ENCODE results near the gene SCYGR8.
"Not testable (repeated sequence)": the region's sequence is repeated elsewhere in the genome, so short reads cannot be mapped to it uniquely, and the experiment has no call there.

Gene SCYGR8

GRCh38 chr2:227745594-227745993, at the start of gene SCYGR8:
TSS of gene SCYGR8 (plus strand) at chr2:227745894. CDS start at chr2:227745894, 0 bp downstream.
- DNase-seq (ENCODE audit: low read depth, low spot score), result no peak

- no peak for DNase-seq (ENCODE audit: low read depth, low spot score)
Observed at GRCh38 chr2:227696990-227697679, 48.6 kb upstream of the SCYGR8 start.

- DNase-seq (ENCODE audit: low read depth, low spot score), result no peak
Observed at GRCh38 chr2:227701556-227701955, 44.1 kb upstream of the SCYGR8 start.

GRCh38 chr2:227703280-227703732, 42.4 kb upstream of the SCYGR8 start:
- no peak for DNase-seq (ENCODE audit: low read depth, low spot score)

GRCh38 chr2:227703961-227704360, 41.7 kb upstream of the SCYGR8 start:
- DNase-seq (ENCODE audit: low read depth, low spot score), result no peak

GRCh38 chr2:227706859-227707258, 38.8 kb upstream of the SCYGR8 start:
- no peak for DNase-seq (ENCODE audit: low read depth, low spot score)

GRCh38 chr2:227707390-227707789, 38.3 kb upstream of the SCYGR8 start:
- DNase-seq (ENCODE audit: low read depth, low spot score), result no peak

GRCh38 chr2:227710986-227711385, 34.7 kb upstream of the SCYGR8 start:
- no peak for DNase-seq (ENCODE audit: low read depth, low spot score)

GRCh38 chr2:227713291-227713690, 32.4 kb upstream of the SCYGR8 start:
- no peak for DNase-seq (ENCODE audit: low read depth, low spot score)

GRCh38 chr2:227716501-227716900, 29.2 kb upstream of the SCYGR8 start:
- DNase-seq (ENCODE audit: low read depth, low spot score), result no peak

GRCh38 chr2:227717687-227718567, 27.8 kb upstream of the SCYGR8 start, which contains the start of gene SLC19A3:
TSS of gene SLC19A3 (minus strand) at chr2:227718028. CDS start at chr2:227702318, 15,710 bp downstream.
- peak; percentile 61 for DNase-seq (ENCODE audit: low read depth, low spot score)

- DNase-seq (ENCODE audit: low read depth, low spot score), result no peak
Observed at GRCh38 chr2:227719641-227720040, 26.1 kb upstream of the SCYGR8 start.

- no peak for DNase-seq (ENCODE audit: low read depth, low spot score)
Observed at GRCh38 chr2:227720680-227721079, 25.0 kb upstream of the SCYGR8 start.

- not testable (repeated sequence) for DNase-seq (ENCODE audit: low read depth, low spot score)
Observed at GRCh38 chr2:227722821-227723220, 22.9 kb upstream of the SCYGR8 start.

GRCh38 chr2:227724394-227725039, 21.2 kb upstream of the SCYGR8 start, which contains the start of gene SCYGR6:
TSS of gene SCYGR6 (minus strand) at chr2:227724757. CDS start at chr2:227724757, 0 bp downstream.
- no peak for DNase-seq (ENCODE audit: low read depth, low spot score)

- DNase-seq (ENCODE audit: low read depth, low spot score), result no peak
Observed at GRCh38 chr2:227728035-227728434, 17.7 kb upstream of the SCYGR8 start, which contains the start of gene SCYGR7. TSS of gene SCYGR7 (plus strand) at chr2:227728335. CDS start at chr2:227728335, 0 bp downstream.

- no peak for DNase-seq (ENCODE audit: low read depth, low spot score)
Observed at GRCh38 chr2:227739351-227739750, 6.3 kb upstream of the SCYGR8 start.

GRCh38 chr2:227740705-227741104, 5.0 kb upstream of the SCYGR8 start:
- not testable (repeated sequence) for DNase-seq (ENCODE audit: low read depth, low spot score)

- no peak for DNase-seq (ENCODE audit: low read depth, low spot score)
Observed at GRCh38 chr2:227748079-227748478, 2.4 kb downstream of the SCYGR8 start.

- DNase-seq (ENCODE audit: low read depth, low spot score), result not testable (repeated sequence)
Observed at GRCh38 chr2:227756261-227756660, 10.6 kb downstream of the SCYGR8 start.

GRCh38 chr2:227759411-227760118, 13.9 kb downstream of the SCYGR8 start:
- DNase-seq (ENCODE audit: low read depth, low spot score), result no peak

All from iPS DF 19.7 (cell line).